ENCODE measurements around the gene CTNND2.

The CTNND2 gene

DNA sequence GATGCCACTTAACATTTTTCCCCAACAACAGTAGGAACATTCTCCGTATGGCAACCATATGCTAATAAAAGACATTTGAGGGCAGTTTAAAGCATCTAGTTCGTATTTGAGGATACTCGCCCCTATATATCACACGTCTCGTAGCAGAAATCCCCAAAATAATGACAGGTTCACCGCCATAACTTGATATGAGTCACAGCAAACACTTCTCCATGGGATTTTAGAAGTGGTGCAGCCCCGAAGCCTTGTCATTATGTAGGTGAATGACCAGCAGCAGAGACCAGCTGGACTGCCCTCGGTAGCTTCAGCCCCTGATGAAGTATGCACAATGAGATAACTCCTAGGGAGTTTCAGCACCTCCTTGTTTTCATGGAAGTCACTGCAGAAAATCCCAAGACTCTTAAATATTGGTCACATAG, 2.0 kb downstream of the CTNND2 start:
- no peak overlapping the region for H3K4me3 ChIP-seq (ENCODE audit: low read depth, low read length)
- TF ChIP-seq, protein P1, sequence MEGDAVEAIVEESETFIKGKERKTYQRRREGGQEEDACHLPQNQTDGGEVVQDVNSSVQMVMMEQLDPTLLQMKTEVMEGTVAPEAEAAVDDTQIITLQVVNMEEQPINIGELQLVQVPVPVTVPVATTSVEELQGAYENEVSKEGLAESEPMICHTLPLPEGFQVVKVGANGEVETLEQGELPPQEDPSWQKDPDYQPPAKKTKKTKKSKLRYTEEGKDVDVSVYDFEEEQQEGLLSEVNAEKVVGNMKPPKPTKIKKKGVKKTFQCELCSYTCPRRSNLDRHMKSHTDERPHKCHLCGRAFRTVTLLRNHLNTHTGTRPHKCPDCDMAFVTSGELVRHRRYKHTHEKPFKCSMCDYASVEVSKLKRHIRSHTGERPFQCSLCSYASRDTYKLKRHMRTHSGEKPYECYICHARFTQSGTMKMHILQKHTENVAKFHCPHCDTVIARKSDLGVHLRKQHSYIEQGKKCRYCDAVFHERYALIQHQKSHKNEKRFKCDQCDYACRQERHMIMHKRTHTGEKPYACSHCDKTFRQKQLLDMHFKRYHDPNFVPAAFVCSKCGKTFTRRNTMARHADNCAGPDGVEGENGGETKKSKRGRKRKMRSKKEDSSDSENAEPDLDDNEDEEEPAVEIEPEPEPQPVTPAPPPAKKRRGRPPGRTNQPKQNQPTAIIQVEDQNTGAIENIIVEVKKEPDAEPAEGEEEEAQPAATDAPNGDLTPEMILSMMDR (conservative IDR thresholded peaks at IDR 0.05; ENCODE audit: low read depth, low read length): no peak
- no peak for DNase-seq (ENCODE audit: low read depth)

DNA sequence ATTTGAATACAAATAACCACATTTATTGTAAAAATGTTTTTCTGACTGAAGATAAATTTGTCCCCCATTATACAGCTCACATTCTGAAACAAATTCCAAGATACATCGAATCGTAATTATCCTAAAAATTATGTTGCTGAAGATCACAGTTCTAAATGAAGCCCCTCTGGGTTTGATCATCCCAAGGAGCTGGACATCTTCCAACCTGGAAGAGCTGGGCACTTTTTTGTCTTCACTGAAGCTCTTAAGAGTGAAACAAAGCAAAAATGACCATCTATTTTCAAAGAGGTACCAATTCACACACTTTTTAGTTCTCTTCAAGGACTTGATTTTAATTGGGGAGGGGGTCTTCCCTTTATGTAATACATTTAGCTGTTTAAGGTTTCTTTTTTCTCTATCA, 5.5 kb downstream of the CTNND2 start:
- TF ChIP-seq, protein P1 (conservative IDR thresholded peaks at IDR 0.05; ENCODE audit: low read depth, low read length): no peak
- no peak for DNase-seq (ENCODE audit: low read depth)
- H3K4me3 ChIP-seq (ENCODE audit: low read depth, low read length): no peak overlapping the region

DNA sequence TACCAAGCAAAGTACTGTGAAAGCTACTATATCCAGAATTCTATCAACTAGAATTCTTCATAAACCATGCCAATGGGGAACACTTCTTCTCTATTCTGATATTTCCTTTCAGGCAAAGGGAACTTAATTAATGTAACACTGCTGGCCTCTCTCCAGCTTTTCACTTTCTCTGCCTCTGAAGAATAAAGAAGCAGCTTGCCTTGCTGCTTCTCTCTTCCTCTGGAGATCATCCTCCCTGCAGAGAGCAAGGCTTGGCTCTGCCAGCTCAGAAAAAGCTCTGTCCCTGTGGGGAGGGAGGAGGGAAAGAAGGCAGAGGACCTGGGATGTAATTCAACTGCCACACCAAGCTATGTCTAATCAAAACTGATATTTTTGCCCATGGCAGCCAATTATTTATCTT, 6.5 kb downstream of the CTNND2 start:
- TF ChIP-seq, protein P1 (conservative IDR thresholded peaks at IDR 0.05; ENCODE audit: low read depth, low read length): no peak
- H3K4me3 ChIP-seq (ENCODE audit: low read depth, low read length): no peak overlapping the region
- no peak for DNase-seq (ENCODE audit: low read depth)

DNA sequence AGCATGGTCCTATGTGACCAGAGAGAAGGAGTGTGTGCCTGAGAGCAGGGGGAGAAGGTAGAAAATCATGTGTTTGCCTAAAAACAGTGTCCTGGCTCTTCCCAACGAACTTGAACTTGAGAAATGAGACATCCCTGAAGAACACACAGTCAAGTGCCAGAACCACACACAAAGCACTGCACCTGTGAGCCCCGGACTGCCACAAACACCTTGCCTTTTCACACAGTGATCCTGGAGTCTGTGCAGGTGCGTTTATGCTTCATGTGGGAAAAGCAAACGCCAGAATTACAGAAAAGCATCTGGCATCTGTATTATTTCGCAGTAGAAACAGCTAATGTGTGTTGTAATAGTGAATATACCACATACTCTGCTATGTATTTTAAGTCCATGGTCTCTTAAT, 9.3 kb downstream of the CTNND2 start:
- TF ChIP-seq, protein P1 (conservative IDR thresholded peaks at IDR 0.05; ENCODE audit: low read depth, low read length): no peak
- H3K4me3 ChIP-seq (ENCODE audit: low read depth, low read length): no peak overlapping the region
- DNase-seq (ENCODE audit: low read depth): no peak

DNA sequence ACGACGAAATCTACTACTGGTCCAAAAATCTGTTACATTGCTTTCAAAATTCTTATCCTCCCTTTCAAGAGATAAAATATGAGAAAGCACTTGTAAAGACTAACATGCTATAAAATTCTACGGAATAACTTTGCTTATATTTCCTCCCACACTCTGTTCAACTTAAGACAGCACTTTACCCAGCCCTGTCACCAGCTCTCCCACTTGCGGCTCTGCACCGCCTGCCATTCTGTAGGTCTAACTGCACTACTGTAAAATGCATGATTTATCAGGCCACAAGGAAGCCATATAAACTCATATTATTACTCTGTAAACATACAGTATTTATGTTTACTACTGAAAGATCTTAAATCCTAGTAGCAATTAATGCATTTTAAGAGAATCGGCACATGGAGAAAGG, 11.4 kb downstream of the CTNND2 start:
- H3K4me3 ChIP-seq (ENCODE audit: low read depth, low read length): no peak overlapping the region
- TF ChIP-seq, protein P1 (conservative IDR thresholded peaks at IDR 0.05; ENCODE audit: low read depth, low read length): no peak
- no peak for DNase-seq (ENCODE audit: low read depth)

DNA sequence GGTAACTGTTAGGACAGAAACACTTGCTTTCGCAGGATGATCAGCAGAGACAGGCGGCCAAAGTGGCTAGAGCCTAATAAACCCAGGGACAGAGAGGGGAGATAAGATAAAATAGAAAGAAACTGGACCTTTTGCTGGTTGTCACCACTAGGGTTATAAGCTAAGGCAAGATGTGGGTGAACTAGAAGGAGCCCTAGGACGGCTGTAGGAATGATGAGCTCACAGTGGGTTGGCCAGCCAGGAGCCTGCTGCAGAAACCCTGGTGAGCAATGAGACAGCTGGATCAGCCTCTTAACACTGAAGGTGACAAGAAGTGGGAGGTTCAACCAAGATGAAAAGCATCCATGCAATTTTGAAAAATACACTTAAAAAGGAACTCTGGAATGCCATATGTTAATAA, 13.5 kb downstream of the CTNND2 start:
- no peak overlapping the region for H3K4me3 ChIP-seq (ENCODE audit: low read depth, low read length)
- TF ChIP-seq, protein P1 (conservative IDR thresholded peaks at IDR 0.05; ENCODE audit: low read depth, low read length): no peak
- DNase-seq (ENCODE audit: low read depth): no peak

DNA sequence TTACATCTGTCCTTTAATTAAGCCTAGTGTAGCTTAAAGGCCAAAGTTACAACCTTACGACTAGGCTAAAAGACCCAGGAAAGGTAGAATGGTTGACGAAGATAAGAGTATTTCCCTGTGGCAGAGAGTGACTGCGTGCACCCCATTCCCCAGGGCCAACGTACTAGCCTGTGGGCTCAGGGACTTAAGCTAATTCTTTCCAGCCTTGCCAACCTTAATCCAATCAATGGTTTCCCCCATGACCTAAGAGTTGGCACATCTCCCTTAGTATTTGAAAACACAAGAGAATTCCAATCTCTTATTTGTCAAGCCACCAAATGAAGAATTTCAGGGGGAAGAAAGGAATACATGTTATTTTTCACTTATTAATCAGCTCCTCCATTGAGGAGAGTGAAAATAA, 16.0 kb downstream of the CTNND2 start:
- no peak overlapping the region for H3K4me3 ChIP-seq (ENCODE audit: low read depth, low read length)
- DNase-seq (ENCODE audit: low read depth): no peak
- TF ChIP-seq, protein P1 (conservative IDR thresholded peaks at IDR 0.05; ENCODE audit: low read depth, low read length): no peak
